ENCODE results near the gene B4GALNT2.
"Not testable (repeated sequence)": the region's sequence is repeated elsewhere in the genome, so short reads cannot be mapped to it uniquely, and the experiment has no call there.

The B4GALNT2 gene

DNA sequence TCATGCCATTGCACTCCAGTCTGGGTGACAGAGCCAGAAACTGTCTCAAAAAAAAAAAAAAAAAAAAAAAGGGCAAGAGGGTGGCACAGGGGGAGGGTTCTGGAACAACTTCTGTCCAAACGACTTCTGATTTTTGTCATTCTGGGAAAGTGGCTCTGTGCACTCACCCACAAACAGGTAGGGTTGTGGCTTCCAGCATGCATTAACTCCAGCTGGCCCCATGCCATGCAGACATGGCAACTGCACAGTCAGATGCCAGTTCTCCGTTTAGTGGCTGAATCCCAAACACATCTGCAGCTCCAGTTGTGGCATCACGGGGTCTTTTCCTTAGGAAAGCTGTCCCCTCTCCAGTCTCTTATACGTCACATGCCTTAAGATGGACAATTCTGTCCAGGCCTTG is 30.3 kb downstream of the B4GALNT2 start:
- H3K4me3 ChIP-seq (ENCODE audit: low read depth, low read length), result no peak overlapping the region
- no peak for DNase-seq (ENCODE audit: low read depth)
- TF ChIP-seq, protein P1, sequence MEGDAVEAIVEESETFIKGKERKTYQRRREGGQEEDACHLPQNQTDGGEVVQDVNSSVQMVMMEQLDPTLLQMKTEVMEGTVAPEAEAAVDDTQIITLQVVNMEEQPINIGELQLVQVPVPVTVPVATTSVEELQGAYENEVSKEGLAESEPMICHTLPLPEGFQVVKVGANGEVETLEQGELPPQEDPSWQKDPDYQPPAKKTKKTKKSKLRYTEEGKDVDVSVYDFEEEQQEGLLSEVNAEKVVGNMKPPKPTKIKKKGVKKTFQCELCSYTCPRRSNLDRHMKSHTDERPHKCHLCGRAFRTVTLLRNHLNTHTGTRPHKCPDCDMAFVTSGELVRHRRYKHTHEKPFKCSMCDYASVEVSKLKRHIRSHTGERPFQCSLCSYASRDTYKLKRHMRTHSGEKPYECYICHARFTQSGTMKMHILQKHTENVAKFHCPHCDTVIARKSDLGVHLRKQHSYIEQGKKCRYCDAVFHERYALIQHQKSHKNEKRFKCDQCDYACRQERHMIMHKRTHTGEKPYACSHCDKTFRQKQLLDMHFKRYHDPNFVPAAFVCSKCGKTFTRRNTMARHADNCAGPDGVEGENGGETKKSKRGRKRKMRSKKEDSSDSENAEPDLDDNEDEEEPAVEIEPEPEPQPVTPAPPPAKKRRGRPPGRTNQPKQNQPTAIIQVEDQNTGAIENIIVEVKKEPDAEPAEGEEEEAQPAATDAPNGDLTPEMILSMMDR (IDR thresholded peaks at IDR 0.05; ENCODE audit: insufficient read depth, low read depth, low read length, missing control alignments), result no peak

DNA sequence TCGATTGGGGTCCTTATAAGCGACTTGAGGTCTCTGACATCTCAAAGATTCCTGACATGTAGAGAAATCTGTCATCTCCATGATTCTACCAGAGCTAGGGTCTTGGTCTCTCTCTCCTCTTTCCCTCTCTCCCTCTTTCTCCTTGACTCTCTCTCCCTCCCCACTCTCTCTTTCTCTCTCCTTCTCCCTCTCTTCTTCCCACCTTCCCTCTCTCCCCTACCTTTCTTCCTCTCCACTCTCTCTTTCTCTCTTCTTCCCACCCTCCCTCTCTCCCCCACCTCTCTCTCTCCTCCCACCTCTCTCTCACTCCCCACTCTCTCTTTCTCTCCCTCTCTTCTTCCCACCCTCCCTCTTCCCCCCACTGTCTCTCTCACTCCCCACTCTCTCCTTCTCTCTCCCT is 32.6 kb downstream of the B4GALNT2 start:
- no peak for DNase-seq (ENCODE audit: low read depth)
- H3K4me3 ChIP-seq (ENCODE audit: low read depth, low read length), result no peak overlapping the region
- TF ChIP-seq, protein P1 (IDR thresholded peaks at IDR 0.05; ENCODE audit: insufficient read depth, low read depth, low read length, missing control alignments), result no peak

DNA sequence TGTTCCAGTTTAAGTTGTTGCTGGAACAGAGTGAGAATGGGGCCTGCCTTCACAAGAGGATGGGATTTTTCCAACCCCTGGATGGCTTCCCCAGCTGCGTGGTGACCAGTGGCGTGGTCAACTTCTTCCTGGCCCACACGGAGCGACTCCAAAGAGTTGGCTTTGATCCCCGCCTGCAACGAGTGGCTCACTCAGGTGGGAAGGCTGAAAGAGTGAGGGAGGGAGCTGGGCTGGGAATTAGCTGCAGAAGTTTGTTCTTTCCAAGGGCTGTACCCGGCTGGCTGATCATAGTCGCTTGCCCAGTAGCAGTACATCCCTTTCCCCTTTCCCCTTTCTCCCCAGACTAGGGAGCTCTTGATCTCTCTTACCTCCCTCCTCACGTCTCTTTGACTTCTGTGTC is 36.1 kb downstream of the B4GALNT2 start:
- no peak for DNase-seq (ENCODE audit: low read depth)
- TF ChIP-seq, protein P1 (IDR thresholded peaks at IDR 0.05; ENCODE audit: insufficient read depth, low read depth, low read length, missing control alignments), result no peak
- H3K4me3 ChIP-seq (ENCODE audit: low read depth, low read length), result no peak overlapping the region

DNA sequence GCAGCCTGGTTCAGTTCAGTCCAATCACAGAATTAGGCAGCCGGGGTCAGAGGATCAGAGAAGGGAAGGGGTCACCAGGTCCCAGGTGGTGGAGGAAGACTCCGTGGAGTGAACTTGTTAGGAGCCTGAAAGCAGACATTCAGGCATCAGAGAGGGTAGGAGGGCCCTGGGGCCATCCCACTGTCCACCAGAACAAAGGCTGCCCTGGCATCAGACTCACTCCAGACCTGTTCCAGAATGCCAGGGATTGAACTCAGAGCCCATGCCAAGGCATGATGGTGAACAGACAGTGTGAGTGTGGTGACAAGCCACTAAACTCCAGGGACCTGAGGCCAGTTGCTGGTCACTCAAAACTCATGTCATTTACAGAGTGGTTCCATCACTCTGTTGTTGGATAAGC is 37.6 kb downstream of the B4GALNT2 start:
- TF ChIP-seq, protein P1 (IDR thresholded peaks at IDR 0.05; ENCODE audit: insufficient read depth, low read depth, low read length, missing control alignments), result no peak
- H3K4me3 ChIP-seq (ENCODE audit: low read depth, low read length), result no peak overlapping the region
- DNase-seq (ENCODE audit: low read depth), result no peak

DNA sequence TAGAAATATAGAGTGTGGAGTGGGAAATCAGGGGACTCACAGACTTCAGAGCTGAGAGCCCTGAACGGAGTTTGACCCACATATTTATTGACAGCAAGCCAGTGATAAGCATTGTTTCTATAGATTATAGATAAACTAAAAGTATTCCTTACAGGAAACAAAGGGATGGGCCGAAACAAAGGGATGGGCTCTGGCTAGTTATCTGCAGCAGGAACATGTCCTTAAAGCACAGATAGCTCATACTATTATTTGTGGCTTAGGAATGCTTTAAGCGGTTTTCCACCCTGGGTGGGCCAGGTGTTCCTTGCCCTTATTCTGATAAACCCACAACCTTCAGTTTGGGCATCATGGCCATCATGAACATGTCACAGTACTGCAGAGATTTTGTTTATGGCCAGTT is 38.1 kb downstream of the B4GALNT2 start:
- not testable (repeated sequence) for H3K4me3 ChIP-seq (ENCODE audit: low read depth, low read length); DNase-seq (ENCODE audit: low read depth)

DNA sequence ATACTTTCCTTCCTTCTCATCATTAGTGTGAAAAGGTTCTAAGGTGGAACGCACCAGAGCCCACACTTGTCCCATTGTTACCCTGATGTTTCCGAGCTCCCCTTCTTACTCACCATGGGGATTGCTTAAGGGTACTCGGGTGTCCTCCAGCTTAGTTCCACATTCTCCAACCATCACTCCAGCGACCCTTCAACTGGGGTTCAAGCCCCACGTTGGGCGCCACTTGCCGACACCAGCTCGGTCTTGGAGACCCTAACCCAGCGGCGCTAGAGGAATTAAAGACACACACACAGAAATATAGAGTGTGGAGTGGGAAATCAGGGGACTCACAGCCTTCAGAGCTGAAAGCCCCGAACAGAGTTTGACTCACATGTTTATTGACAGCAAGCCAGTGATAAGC is 43.4 kb downstream of the B4GALNT2 start:
- DNase-seq (ENCODE audit: low read depth); H3K4me3 ChIP-seq (ENCODE audit: low read depth, low read length): not testable (repeated sequence)

DNA sequence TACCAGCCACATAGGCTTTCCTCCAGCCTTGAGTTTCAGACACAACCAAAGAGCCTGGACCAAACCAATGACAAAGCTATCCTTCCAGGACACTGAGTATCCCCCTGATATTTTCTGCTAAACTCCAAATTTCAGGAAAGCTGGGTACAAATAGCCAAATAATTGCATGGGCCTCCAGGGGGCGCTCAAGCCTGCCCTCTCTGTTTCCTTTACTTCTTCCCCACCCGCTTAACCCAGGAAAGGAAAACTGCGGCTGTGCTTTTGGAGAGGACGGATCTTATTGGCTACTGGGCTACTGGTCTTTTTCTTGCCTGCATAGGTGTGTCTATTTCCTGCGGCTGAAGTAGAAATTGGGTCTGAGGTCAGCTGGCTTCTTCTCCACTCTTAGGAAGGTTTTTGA is 47.7 kb downstream of the B4GALNT2 start:
- no peak overlapping the region for H3K4me3 ChIP-seq (ENCODE audit: low read depth, low read length)
- TF ChIP-seq, protein P1 (IDR thresholded peaks at IDR 0.05; ENCODE audit: insufficient read depth, low read depth, low read length, missing control alignments), result peak; percentile 83
- DNase-seq (ENCODE audit: low read depth), result peak; percentile 69

DNA sequence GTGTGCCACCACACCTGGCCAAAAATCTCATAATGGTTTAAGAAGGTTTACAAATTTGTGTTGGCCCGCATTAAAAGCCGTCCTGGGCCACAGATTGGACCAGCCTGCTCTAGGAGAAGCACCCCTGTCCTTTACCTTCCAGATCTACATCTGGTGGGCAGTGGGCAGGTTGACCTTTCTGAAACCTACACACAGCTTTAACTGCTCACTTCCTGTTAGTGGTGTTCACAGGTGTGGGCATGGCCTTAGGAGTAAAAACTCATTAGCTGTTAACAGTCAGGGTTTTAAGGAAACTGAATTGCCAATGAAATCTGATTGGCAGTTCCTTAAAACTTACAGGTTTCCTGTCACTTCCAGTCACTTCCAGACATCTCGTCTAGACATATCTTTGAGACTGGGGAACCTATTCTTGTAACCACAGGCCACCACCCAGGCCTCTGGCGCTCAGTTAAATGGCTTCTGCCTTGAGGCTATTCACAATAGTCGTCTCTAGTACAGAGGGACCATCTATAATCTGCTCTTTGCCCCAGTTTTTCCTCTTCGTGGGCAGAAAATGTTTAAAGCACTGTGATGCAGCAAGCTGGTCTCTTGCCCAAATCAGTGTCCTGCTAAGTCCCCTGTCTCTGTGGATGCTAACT is 48.5 kb downstream of the B4GALNT2 start:
- TF ChIP-seq, protein P1 (IDR thresholded peaks at IDR 0.05; ENCODE audit: insufficient read depth, low read depth, low read length, missing control alignments), result no peak
- no peak overlapping the region for H3K4me3 ChIP-seq (ENCODE audit: low read depth, low read length)
- DNase-seq (ENCODE audit: low read depth), result peak; percentile 20

Data from GM12865 (cell line).